Immature natural killer cell (primary cell): ENCODE results near the gene DNASE2. TPM values are rescaled to one million over a fixed set of nuclear protein-coding genes. Genes with fewer than 3 reads are reported as not detected.

ENCODE experiments used
- DNase-seq, 3 donors: peaks; one replicate each; pipeline ENCODE4 v3.0.0; 2022; ENCODE audit warnings: mixed read lengths in 1 of 3
- H3K27ac Mint-ChIP-seq, 6 donors: one replicate each; pipeline ENCODE4 v1.8.0; 2020; ENCODE audit warnings: mixed read lengths in 6 of 6, mild to moderate bottlenecking in 5 of 6, inconsistent platforms in 4 of 6, moderate library complexity in 3 of 6
- H3K27me3 Mint-ChIP-seq, 3 donors: one replicate each; pipeline ENCODE4 v1.8.0; 2020 to 2021; ENCODE audit warnings: low read depth in 3 of 3, mild to moderate bottlenecking in 3 of 3, mixed read lengths in 3 of 3, moderate library complexity in 3 of 3, inconsistent platforms in 1 of 3
- H3K36me3 Mint-ChIP-seq, 3 donors: one replicate each; pipeline ENCODE4 v1.8.0; 2020; ENCODE audit warnings: mixed read lengths in 3 of 3, inconsistent platforms in 2 of 3, mild to moderate bottlenecking in 2 of 3
- H3K4me1 Mint-ChIP-seq, 2 donors: one replicate each; pipeline ENCODE4 v1.8.0; 2020; ENCODE audit warnings: inconsistent platforms in 2 of 2, mild to moderate bottlenecking in 2 of 2, mixed read lengths in 2 of 2, moderate library complexity in 1 of 2
- H3K4me3 Mint-ChIP-seq, 5 donors: one replicate each; pipeline ENCODE4 v1.8.0; 2020; ENCODE audit warnings: mild to moderate bottlenecking in 5 of 5, mixed read lengths in 5 of 5, inconsistent platforms in 3 of 5, moderate library complexity in 3 of 5
- H3K9me3 Mint-ChIP-seq, 6 donors: one replicate each; pipeline ENCODE4 v1.8.0; 2020; ENCODE audit warnings: mild to moderate bottlenecking in 6 of 6, mixed read lengths in 6 of 6, inconsistent platforms in 4 of 6, moderate library complexity in 3 of 6
- polyA plus RNA-seq, 3 donors: library from polyadenylated mRNA; unstranded; fragments of 300-500 nt; fragmentation: Illumina TruSeq; gene quantifications; one replicate each; pipeline ENCODE4 v1.2.3, GENCODE V29; 2021

DNASE2 gene
- polyA plus RNA-seq, 3 donors from 2014 or later, result 72.6 to 108 (median 83.5) TPM

DNA sequence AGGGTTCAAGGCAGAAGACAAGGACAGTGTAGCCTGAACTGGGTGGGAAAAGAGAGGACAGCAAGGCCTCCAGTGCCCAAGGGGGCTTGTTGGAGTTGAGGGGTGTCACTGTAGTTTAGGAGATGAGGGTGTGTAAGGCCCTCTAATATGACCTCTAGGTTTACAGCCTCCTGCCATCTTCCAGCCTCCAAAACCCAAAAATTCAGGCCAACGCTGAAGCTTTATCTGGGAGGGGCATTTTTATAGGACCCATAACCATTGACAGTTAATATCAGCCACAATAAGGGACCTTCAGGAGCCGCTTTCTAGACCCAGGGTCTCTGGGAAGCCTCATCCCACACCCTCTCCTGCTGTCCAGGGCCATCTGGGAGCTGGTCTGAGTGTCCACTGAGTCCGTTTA lies 3.0 kb upstream of the DNASE2 start:
- no peak for DNase-seq
- Mint-ChIP-seq H3K4me3 (peak overlapping the region in 4 of 5 donors; percentile 17 to 81 (median 49)), H3K27ac (no peak overlapping the region), H3K36me3 (no peaks in the 10 kb centered on the region), H3K4me1 (peaks cover 38 to 42% of the 10 kb centered on the region in 2 donors), H3K27me3 (peaks cover 3 to 5% (median 3%) of the 10 kb centered on the region in 3 donors), H3K9me3 (peaks cover 0 to 2% (median 0%) of the 10 kb centered on the region in 6 donors)

DNA sequence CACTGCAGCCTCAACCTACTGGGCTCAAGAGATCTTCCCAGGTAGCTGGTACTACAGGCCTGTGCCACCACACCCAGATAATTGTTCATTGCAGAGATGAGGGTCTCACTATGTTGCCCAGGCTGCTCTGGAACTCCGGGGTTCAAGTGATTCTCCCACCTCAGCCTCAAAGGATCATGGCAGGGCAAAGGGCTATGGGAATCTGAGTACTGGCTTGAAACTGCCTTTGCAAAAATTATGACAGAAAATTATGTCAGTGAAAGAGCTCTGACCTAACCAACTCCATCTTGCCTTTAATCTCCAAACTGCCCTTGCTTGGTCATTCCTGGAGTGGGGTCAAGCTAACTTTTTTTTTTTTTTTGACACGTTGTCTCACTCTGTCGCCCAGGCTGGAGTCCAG lies 1.3 kb upstream of the DNASE2 start:
- no peak for DNase-seq
- Mint-ChIP-seq H3K9me3 (peaks cover 0 to 2% (median 0%) of the 10 kb centered on the region in 6 donors), H3K27me3 (peaks cover 3 to 6% (median 3%) of the 10 kb centered on the region in 3 donors), H3K4me3 (peak overlapping the region; percentile 73 to 91 (median 89)), H3K27ac (peak overlapping the region in 2 of 6 donors; percentile 55 to 71), H3K4me1 (peaks cover 34 to 40% of the 10 kb centered on the region in 2 donors), H3K36me3 (peaks cover 0 to 7% (median 7%) of the 10 kb centered on the region in 3 donors)

DNA sequence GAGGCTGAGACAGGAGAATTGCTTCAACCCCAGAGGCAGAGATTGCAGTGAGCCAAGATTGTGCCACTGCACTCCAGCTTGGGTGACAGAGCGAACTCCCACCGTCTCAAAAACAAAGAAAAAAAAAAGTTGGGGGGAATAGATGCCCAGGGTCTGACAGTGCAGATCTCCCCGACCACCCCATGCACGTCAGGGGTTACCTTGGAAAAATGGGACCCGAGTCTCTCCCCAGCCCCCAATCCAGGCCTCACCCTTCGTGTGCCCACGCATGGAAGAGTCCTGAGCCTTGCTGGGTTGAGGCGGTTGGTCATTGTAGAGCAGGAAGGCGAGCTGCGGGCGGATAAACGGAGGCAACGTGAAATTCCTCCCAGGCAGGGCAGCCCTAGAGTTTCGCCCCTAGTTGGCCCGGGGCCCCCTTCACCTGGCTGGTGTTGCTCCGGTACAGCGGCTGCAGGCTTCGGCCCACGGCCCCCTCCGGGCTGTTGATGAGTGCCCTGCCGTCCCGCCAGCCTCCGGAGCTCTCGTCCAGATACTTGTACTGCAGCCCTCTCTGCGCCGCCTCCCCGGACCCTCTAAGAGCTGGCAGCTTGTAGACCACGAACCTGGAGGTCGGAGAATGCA lies 588 bp downstream of the DNASE2 start:
- Mint-ChIP-seq H3K27me3 (peaks cover 3 to 4% (median 3%) of the 10 kb centered on the region in 3 donors), H3K27ac (peak overlapping the region; percentile 43 to 83 (median 74)), H3K4me1 (peaks cover 28 to 37% of the 10 kb centered on the region in 2 donors), H3K4me3 (peak overlapping the region; percentile 85 to 91 (median 89)), H3K9me3 (peaks cover 0 to 2% (median 0%) of the 10 kb centered on the region in 6 donors), H3K36me3 (peaks cover 0 to 7% (median 7%) of the 10 kb centered on the region in 3 donors)
- no peak for DNase-seq

DNA sequence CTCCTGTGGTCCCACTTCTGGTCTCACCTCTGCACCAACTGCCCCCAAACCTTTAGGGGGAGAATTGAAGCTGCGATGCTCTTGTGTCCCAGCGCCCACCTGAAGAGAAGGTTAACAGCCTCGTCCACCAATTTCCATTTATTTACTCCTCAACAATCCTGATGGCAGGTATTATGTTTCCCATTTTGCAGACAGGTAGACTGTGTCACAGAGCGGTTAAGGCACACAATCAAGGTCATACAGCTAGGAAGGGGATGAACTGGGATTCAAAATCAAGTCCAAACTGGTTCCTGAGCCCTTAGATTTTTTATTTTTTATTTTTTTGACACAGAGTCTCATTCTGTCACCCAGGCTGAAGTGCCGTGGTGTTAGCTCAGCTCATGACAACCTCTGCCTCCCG lies 6.2 kb downstream of the DNASE2 start:
- no peak for DNase-seq
- H3K36me3 Mint-ChIP-seq, result peaks cover 10 to 21% (median 16%) of the 10 kb centered on the region in 3 donors
- H3K9me3 Mint-ChIP-seq, result no peaks in the 10 kb centered on the region
- H3K4me3 Mint-ChIP-seq, result no peak overlapping the region
- H3K4me1 Mint-ChIP-seq, result peaks cover 5 to 8% of the 10 kb centered on the region in 2 donors
- no peak overlapping the region for H3K27ac Mint-ChIP-seq
- H3K27me3 Mint-ChIP-seq, result peaks cover 0 to 7% (median 2%) of the 10 kb centered on the region in 3 donors

DNA sequence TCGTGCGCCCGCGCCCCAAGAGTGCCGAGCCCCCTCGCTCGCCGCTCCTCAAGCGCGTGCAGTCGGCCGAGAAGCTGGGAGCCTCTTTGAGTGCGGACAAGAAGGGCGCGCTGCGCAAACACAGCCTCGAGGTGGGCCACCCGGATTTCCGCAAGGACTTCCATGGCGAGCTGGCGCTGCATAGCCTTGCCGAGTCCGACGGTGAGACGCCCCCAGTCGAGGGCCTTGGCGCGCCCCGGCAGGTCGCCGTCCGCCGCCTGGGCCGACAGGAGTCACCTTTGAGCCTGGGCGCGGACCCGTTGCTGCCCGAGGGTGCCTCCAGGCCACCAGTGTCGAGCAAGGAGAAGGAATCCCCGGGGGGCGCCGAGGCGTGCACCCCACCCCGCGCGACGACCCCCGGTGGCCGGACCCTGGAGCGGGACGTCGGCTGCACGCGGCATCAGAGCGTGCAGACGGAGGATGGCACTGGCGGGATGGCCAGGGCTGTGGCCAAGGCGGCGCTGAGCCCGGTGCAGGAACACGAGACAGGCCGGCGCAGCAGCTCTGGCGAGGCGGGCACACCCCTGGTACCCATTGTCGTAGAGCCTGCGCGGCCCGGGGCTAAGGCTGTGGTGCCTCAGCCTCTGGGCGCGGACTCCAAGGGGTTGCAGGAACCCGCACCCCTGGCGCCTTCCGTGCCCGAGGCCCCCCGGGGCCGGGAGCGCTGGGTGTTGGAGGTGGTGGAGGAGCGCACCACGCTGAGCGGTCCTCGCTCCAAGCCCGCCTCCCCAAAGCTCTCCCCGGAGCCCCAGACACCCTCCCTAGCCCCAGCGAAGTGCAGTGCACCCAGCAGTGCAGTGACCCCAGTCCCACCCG lies 7.1 kb downstream of the DNASE2 start:
- no peak for DNase-seq
- peaks cover 2 to 7% of the 10 kb centered on the region in 2 donors for H3K4me1 Mint-ChIP-seq
- H3K4me3 Mint-ChIP-seq, result peak overlapping the region in 1 of 5 donors; percentile 42
- H3K27me3 Mint-ChIP-seq, result peaks cover 0 to 7% (median 2%) of the 10 kb centered on the region in 3 donors
- no peak overlapping the region for H3K27ac Mint-ChIP-seq
- H3K36me3 Mint-ChIP-seq, result peaks cover 10 to 21% (median 16%) of the 10 kb centered on the region in 3 donors
- H3K9me3 Mint-ChIP-seq, result no peaks in the 10 kb centered on the region

DNA sequence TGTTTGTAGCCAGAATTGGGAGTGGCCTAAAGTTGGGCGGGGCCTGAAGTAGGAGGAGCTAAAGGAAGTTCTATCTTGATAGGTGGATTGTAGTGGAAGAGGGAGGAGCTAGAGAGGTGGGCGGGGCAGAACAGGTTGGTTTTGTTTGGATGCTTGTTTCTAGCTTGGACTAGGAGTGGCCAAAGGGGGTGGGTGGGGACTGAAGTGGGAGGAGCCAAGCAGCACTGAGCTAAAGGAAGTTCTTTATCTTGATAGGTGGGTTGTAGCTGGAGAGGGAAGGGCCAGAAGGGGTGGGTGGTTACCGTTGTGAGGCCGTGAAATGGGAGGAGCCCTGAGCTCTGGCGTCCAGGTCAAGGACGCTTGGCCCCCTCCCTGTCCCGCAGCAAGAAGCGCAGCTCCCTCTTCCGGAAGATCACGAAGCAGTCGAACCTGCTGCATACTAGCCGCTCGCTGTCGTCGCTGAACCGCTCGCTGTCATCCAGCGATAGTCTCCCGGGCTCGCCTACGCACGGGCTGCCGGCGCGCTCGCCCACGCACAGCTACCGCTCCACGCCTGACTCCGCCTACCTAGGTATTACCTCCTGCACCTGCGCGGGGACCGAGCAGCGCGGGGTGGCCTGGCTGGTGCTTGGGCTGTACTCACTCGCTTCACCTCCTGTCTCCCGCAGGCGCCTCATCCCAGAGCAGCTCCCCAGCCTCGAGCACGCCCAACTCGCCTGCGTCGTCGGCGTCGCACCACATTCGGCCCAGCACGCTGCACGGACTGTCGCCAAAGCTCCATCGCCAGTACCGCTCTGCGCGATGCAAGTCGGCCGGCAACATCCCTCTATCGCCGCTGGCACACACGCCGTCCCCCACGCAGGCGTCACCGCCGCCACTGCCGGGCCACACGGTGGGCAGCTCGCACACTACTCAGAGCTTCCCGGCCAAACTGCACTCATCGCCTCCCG lies 8.0 kb downstream of the DNASE2 start:
- Mint-ChIP-seq H3K9me3 (no peaks in the 10 kb centered on the region), H3K4me3 (peak overlapping the region in 2 of 5 donors; percentile 42 to 50), H3K36me3 (peaks cover 10 to 19% (median 12%) of the 10 kb centered on the region in 3 donors), H3K27ac (peak overlapping the region in 1 of 6 donors; percentile 28), H3K27me3 (peaks cover 0 to 7% (median 0%) of the 10 kb centered on the region in 3 donors), H3K4me1 (peaks cover 3 to 7% of the 10 kb centered on the region in 2 donors)
- peak; percentile 48 to 54 (median 48) for DNase-seq

DNA sequence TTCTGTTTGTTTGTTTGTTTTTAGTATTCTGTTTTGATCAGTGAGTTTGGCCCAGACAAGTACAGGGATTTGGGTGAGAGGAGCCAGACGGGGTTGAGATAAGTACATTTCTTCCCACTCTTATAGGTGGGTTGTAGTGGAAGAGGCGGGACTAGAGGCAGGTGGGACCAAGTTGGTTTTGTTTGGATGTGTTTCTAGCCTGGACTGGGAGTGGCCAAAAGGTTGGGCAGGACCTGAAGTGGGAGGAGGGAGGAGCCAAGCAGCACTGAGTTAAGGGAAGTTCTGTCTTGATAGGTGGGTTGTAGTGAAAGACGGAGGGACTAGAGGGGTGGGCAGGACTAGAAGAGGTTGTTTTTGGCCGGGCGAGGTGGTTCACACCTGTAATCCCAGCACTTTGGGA lies 9.0 kb downstream of the DNASE2 start:
- Mint-ChIP-seq H3K4me1 (peaks cover 6 to 9% of the 10 kb centered on the region in 2 donors), H3K4me3 (no peak overlapping the region), H3K27me3 (peaks cover 0 to 7% (median under 1%) of the 10 kb centered on the region in 3 donors), H3K9me3 (no peaks in the 10 kb centered on the region), H3K36me3 (peaks cover 9 to 15% (median 10%) of the 10 kb centered on the region in 3 donors), H3K27ac (peak overlapping the region in 1 of 6 donors; percentile 21)
- DNase-seq, result no peak

DNA sequence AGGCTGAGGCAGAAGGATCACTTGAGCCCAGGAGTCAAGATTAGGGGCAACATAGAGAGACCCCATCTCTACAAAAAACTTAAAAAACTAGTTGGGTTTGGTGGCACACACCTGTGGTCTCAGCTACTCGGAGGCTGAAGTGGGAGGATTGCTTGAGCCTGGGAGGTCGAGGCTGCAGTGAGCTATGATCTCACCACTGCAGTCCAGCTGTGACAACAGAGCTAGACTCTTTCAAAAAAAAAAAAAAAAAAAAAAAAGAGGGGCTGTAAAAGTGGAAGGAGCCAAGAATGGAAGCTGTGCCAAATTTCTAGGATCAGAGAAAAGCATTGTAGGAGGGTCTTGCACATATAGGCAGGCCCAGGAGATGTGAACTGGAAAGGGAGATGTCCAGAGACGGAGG lies 9.6 kb downstream of the DNASE2 start:
- peaks cover 0 to 10% (median 3%) of the 10 kb centered on the region in 3 donors for H3K27me3 Mint-ChIP-seq
- no peak for DNase-seq
- no peak overlapping the region for H3K27ac Mint-ChIP-seq
- H3K4me3 Mint-ChIP-seq, result no peak overlapping the region
- H3K9me3 Mint-ChIP-seq, result no peaks in the 10 kb centered on the region
- H3K36me3 Mint-ChIP-seq, result peaks cover 9 to 15% (median 10%) of the 10 kb centered on the region in 3 donors
- peaks cover 9 to 14% of the 10 kb centered on the region in 2 donors for H3K4me1 Mint-ChIP-seq

DNA sequence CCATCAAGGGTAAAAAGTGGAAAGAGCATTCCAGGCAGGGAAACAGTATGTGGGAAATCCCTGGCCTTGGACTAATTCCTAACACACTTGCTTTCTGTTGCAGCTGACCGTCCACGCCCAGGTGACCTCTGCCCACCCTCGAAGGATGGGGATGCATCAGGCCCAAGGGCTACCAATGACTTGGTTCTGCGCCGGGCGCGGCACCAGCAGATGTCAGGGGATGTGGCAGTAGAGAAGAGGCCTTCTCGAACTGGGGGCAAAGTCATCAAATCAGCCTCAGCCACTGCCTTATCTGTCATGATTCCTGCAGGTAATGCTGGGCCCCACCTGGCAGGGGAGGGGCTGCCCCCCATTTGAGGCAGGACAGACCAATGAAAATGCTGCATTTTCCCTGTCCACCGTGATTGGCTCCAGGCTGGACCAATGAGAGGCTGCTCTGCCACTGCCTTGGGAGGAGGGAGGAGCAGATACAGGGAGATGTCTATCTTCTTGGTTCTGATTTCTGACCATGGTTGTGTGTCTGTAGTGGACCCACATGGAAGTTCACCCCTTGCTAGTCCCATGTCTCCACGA lies 12.6 kb downstream of the DNASE2 start:
- peaks cover 11 to 14% of the 10 kb centered on the region in 2 donors for H3K4me1 Mint-ChIP-seq
- H3K27ac Mint-ChIP-seq, result no peak overlapping the region
- peaks cover 3 to 12% (median 5%) of the 10 kb centered on the region in 3 donors for H3K27me3 Mint-ChIP-seq
- peaks cover 4 to 10% (median 6%) of the 10 kb centered on the region in 3 donors for H3K36me3 Mint-ChIP-seq
- H3K4me3 Mint-ChIP-seq, result peak overlapping the region in 3 of 5 donors; percentile 22 to 83 (median 59)
- no peaks in the 10 kb centered on the region for H3K9me3 Mint-ChIP-seq
- no peak for DNase-seq

DNA sequence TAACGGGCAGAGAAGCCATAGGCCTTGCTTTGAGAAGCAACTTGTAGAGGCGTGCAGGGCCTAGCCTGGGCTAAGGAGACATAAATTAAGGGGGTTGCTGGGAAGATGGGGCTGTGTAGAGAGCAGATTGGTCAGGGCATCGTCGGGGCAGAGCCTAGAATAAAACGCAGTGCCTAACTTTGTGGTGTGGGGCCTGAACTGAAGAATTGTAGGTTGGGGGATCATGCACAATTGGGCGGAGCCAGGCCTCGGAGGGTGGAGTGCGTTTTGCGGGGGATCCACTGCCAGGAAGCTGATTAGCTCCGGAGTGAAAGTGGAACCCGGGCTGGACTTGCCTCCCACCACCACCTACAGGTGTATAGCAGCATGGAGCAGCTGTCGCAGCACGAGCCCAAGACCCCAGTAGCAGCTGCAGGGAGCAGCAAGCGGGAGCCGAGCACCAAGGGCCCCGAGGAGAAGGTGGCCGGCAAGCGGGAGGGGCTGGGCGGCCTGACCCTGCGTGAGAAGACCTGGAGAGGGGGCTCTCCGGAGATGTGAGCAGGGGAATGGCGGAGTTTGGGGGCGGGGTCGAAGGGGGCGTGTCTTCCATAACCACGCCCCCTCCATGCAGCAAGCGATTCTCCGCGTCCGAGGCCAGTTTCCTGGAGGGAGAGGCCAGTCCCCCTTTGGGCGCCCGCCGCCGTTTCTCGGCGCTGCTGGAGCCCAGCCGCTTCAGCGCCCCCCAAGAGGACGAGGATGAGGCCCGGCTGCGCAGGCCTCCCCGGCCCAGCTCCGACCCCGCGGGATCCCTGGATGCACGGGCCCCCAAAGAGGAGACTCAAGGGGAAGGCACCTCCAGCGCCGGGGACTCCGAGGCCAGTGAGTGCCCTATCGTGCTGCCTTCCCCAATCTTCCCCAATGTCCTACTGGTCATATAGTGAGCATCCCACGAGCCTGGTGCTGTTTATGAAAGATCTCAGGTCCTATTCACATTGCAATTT lies 13.8 kb downstream of the DNASE2 start:
- peak; percentile 66 to 73 (median 69) for DNase-seq
- Mint-ChIP-seq H3K27me3 (peaks cover 3 to 9% (median 7%) of the 10 kb centered on the region in 3 donors), H3K36me3 (peaks cover 4 to 6% (median 6%) of the 10 kb centered on the region in 3 donors), H3K9me3 (no peaks in the 10 kb centered on the region), H3K4me1 (peaks cover 11 to 14% of the 10 kb centered on the region in 2 donors), H3K4me3 (peak overlapping the region; percentile 76 to 83 (median 77)), H3K27ac (peak overlapping the region in 2 of 6 donors; percentile 14 to 56)

DNA sequence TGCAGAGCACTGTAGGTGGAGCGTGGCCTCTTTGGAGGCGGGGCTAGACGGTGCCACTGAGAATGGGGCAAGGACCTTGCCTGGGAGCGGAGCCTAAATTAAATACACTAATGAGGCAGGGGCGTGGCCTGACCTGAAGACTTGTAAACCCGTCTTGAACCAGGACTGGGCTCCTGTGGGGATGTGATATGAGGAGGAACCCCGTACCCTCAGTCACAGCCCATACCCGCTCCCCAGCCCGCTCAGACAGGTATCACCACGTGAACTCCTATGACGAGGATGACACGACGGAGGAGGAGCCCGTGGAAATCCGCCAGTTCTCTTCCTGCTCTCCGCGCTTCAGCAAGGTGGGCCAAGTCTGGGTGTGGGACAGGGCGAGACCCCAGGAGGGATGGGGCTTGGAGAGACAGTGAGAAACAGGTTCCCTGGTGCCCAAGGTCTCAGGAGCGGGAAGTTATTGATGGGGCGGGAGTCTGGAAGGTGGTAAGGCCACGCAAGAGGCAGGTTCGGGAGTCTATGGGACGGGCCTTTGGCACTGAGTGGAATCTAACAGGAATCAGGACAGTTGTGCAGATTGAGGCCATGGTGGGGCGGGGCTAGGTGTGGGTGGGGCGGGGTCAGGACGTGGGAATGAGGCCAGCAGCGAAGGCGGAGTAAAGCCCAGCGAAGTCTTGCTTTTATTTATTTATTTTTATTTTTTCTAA lies 14.7 kb downstream of the DNASE2 start:
- DNase-seq, result no peak
- Mint-ChIP-seq H3K27ac (peak overlapping the region in 2 of 6 donors; percentile 24 to 56), H3K36me3 (no peaks in the 10 kb centered on the region)

More for the DNA sequence above, 14.7 kb downstream of the DNASE2 start:
- H3K9me3 Mint-ChIP-seq, result no peaks in the 10 kb centered on the region
- peaks cover 4 to 7% (median 5%) of the 10 kb centered on the region in 3 donors for H3K27me3 Mint-ChIP-seq
- peak overlapping the region; percentile 76 to 83 (median 77) for H3K4me3 Mint-ChIP-seq
- H3K4me1 Mint-ChIP-seq, result peaks cover 6 to 9% of the 10 kb centered on the region in 2 donors
